GM21360 (cell line): ENCODE measurements around the gene ATP2B3.

Source experiments
- ATAC-seq: cut with Tn5 transposase; IDR thresholded peaks from one replicate; pipeline ENCODE4 v1.9.1; 2021; ENCODE audit warnings: mild to moderate bottlenecking, moderate library complexity; ENCODE audit not compliant: unreplicated experiment

ATP2B3 gene

GRCh38 chrX:153609917-153610835 lies 92.7 kb downstream of the ATP2B3 start:
- no peak for ATAC-seq

GRCh38 chrX:153610836-153611213 lies 93.4 kb downstream of the ATP2B3 start:
- ATAC-seq, result no peak

- no peak for ATAC-seq
Observed at GRCh38 chrX:153611298-153612095, 94.1 kb downstream of the ATP2B3 start.

- ATAC-seq, result no peak
Observed at GRCh38 chrX:153612413-153612812, 95.0 kb downstream of the ATP2B3 start.

GRCh38 chrX:153614818-153615217 lies 97.4 kb downstream of the ATP2B3 start:
- no peak for ATAC-seq

- no peak for ATAC-seq
Observed at GRCh38 chrX:153620576-153620975, 103.1 kb downstream of the ATP2B3 start.

GRCh38 chrX:153621949-153622598 lies 104.6 kb downstream of the ATP2B3 start:
- no peak for ATAC-seq

- no peak for ATAC-seq
Observed at GRCh38 chrX:153622661-153623309, 105.3 kb downstream of the ATP2B3 start.

GRCh38 chrX:153623310-153624029 lies 106.0 kb downstream of the ATP2B3 start:
- no peak for ATAC-seq

- no peak for ATAC-seq
Observed at GRCh38 chrX:153624196-153625091, 107.0 kb downstream of the ATP2B3 start.

GRCh38 chrX:153625271-153626024 lies 108.0 kb downstream of the ATP2B3 start:
- no peak for ATAC-seq

GRCh38 chrX:153626025-153626633 lies 108.7 kb downstream of the ATP2B3 start:
- no peak for ATAC-seq

- ATAC-seq, result no peak
Observed at GRCh38 chrX:153626863-153627674, 109.6 kb downstream of the ATP2B3 start.

- ATAC-seq, result no peak
Observed at GRCh38 chrX:153627675-153628111, 110.3 kb downstream of the ATP2B3 start.

GRCh38 chrX:153628129-153628528 lies 110.7 kb downstream of the ATP2B3 start:
- no peak for ATAC-seq

GRCh38 chrX:153628665-153629064 lies 111.2 kb downstream of the ATP2B3 start:
- no peak for ATAC-seq

GRCh38 chrX:153631346-153631745 lies 113.9 kb downstream of the ATP2B3 start:
- ATAC-seq, result no peak
